Caco-2 (cell line): ENCODE results near the gene GABBR1. TPM values are rescaled to one million over a fixed set of nuclear protein-coding genes. Genes with fewer than 3 reads are reported as not detected.

Experiments used
- BruUV-seq: library from RNA; stranded (reverse); fragments of 400-500 nt; replicated peaks from 2 replicates; lab custom pipeline; 2021; lab: Mats Ljungman, UMichigan
- CTCF ChIA-PET: fragments of 300-600 bp; sonication (Branson Sonifier 250); formaldehyde crosslinking; loops from one replicate; lab custom pipeline; 2022; ENCODE audit warnings: antibody characterized with exemption; lab: Charles Lee
- POLR2A ChIA-PET: fragments of 300-600 bp; sonication (Branson Sonifier 250); formaldehyde crosslinking; loops from one replicate; lab custom pipeline; 2022; ENCODE audit warnings: antibody characterized with exemption; lab: Charles Lee
- DNase-seq, 2 experiments: peaks; one replicate each; pipeline versions ENCODE4 v3.0.0 to v3.0.0-alpha.2; 2020 to 2022
- H3K27me3 ChIP-seq: replicated peaks from 2 replicates; pipeline ENCODE4 v1.6.0; 2011; ENCODE audit warnings: low read length; ENCODE audit not compliant: control insufficient read depth, insufficient read depth
- H3K36me3 ChIP-seq: 2 replicates; pipeline ENCODE4 v1.5.1; 2011; ENCODE audit warnings: low read length; ENCODE audit not compliant: control insufficient read depth, insufficient read depth
- H3K4me1 ChIP-seq: fragments of 250-450 bp; sonication (Bioruptor Pico); 2 replicates; pipeline ENCODE4 v1.5.1; 2020; ENCODE audit warnings: mild to moderate bottlenecking
- H3K4me3 ChIP-seq: 2 replicates; pipeline ENCODE4 v1.5.1; 2011; ENCODE audit warnings: low read depth, mild to moderate bottlenecking, control low read depth, low read length
- H3K9me3 ChIP-seq: fragments of 250-450 bp; sonication (Bioruptor Pico); 2 replicates; pipeline ENCODE4 v1.5.1; 2020; ENCODE audit warnings: mild to moderate bottlenecking, moderate library complexity
- H3K27ac Mint-ChIP-seq: one replicate; pipeline ENCODE4 v1.8.0; 2022; ENCODE audit warnings: mixed read lengths; ENCODE audit not compliant: unreplicated experiment
- H3K27me3 Mint-ChIP-seq: one replicate; pipeline ENCODE4 v1.8.0; 2022; ENCODE audit warnings: mixed read lengths; ENCODE audit not compliant: insufficient read depth, unreplicated experiment
- H3K36me3 Mint-ChIP-seq: one replicate; pipeline ENCODE4 v1.8.0; 2022; ENCODE audit warnings: mild to moderate bottlenecking, mixed read lengths; ENCODE audit not compliant: insufficient read depth, unreplicated experiment
- H3K4me1 Mint-ChIP-seq: one replicate; pipeline ENCODE4 v1.8.0; 2022; ENCODE audit warnings: low read depth, mixed read lengths; ENCODE audit not compliant: unreplicated experiment
- H3K4me3 Mint-ChIP-seq: one replicate; pipeline ENCODE4 v1.8.0; 2022; ENCODE audit warnings: mild to moderate bottlenecking, moderate library complexity, mixed read lengths; ENCODE audit not compliant: unreplicated experiment
- H3K9me3 Mint-ChIP-seq: one replicate; pipeline ENCODE4 v1.8.0; 2022; ENCODE audit warnings: mixed read lengths; ENCODE audit not compliant: unreplicated experiment
- intact Hi-C: fragments of 100-400 bp; cut with micrococcal nuclease; formaldehyde crosslinking; loops from one replicate; pipeline ENCODE4 v1.10.0; 2022; ENCODE audit not compliant: unreplicated experiment
- total RNA-seq: library from RNA; stranded (reverse); gene quantifications from 2 replicates; pipeline ENCODE4 v1.2.3, GENCODE V29; 2022
- TF ChIP-seq, protein P1 (sequence below), 2 experiments: fragments of 200-600 bp in 1 of 2; IDR thresholded peaks; 1 replicate in 1 of 2; 2 replicates in 1 of 2; pipeline versions ENCODE4 v1.5.1 to v1.8.0; 2011 to 2022; ENCODE audit warnings: antibody characterized with exemption in 1 of 2, control low read depth in 1 of 2, inconsistent platforms in 1 of 2, low read depth in 1 of 2, low read length in 1 of 2, mild to moderate bottlenecking in 1 of 2, moderate library complexity in 1 of 2; ENCODE audit not compliant: insufficient read depth in 1 of 2, severe bottlenecking in 1 of 2, unreplicated experiment in 1 of 2

Gene GABBR1
- total RNA-seq, 1 experiment from 2014 or later, result 3.3 TPM

DNA sequence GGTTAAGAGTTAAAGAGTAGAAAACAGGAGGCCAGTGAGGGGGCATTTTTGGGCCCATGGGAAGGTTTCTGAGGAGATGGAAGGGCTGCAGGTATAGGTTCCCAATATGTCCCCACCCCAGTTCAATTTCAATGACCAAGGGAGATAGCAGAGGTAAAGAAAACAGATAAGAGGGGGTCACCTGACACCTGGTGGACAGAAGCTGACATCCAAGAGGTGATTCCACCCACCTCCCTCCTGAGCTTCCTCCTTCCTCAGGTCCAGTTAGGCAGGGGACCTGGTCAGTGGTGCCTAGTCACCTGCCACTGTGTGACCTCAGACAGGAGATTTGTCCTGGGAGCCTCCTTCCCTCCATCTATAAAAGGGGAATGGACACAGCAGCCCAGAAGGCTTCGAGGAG lies 115.7 kb downstream of the GABBR1 start:
- H3K4me1 Mint-ChIP-seq, result no peaks in the 10 kb centered on the region
- TF ChIP-seq, protein P1, sequence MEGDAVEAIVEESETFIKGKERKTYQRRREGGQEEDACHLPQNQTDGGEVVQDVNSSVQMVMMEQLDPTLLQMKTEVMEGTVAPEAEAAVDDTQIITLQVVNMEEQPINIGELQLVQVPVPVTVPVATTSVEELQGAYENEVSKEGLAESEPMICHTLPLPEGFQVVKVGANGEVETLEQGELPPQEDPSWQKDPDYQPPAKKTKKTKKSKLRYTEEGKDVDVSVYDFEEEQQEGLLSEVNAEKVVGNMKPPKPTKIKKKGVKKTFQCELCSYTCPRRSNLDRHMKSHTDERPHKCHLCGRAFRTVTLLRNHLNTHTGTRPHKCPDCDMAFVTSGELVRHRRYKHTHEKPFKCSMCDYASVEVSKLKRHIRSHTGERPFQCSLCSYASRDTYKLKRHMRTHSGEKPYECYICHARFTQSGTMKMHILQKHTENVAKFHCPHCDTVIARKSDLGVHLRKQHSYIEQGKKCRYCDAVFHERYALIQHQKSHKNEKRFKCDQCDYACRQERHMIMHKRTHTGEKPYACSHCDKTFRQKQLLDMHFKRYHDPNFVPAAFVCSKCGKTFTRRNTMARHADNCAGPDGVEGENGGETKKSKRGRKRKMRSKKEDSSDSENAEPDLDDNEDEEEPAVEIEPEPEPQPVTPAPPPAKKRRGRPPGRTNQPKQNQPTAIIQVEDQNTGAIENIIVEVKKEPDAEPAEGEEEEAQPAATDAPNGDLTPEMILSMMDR (IDR thresholded peaks at IDR 0.05; ENCODE audit: insufficient read depth in 1 of 2, low read depth in 1 of 2, low read length in 1 of 2, severe bottlenecking in 1 of 2, unreplicated experiment in 1 of 2), result no peak
- Histone ChIP-seq H3K36me3 (no peaks in the 10 kb centered on the region), H3K4me1 (no peaks in the 10 kb centered on the region), H3K9me3 (peaks cover 4% of the 10 kb centered on the region; the same call in 1 of the 2 replicates), H3K27me3 (no peaks in the 10 kb centered on the region), H3K4me3 (no peak overlapping the region)
- no peaks in the 10 kb centered on the region for H3K36me3 Mint-ChIP-seq
- H3K9me3 Mint-ChIP-seq, result peaks cover 22% of the 10 kb centered on the region
- ChIA-PET CTCF (no interaction called here), POLR2A (no interaction called here)
- BruUV-seq, result no TSS peak
- H3K27me3 Mint-ChIP-seq, result peaks cover 7% of the 10 kb centered on the region
- no peak overlapping the region for H3K4me3 Mint-ChIP-seq
- intact Hi-C loops, result no loop called here
- DNase-seq, result no peak
- no peak overlapping the region for H3K27ac Mint-ChIP-seq

DNA sequence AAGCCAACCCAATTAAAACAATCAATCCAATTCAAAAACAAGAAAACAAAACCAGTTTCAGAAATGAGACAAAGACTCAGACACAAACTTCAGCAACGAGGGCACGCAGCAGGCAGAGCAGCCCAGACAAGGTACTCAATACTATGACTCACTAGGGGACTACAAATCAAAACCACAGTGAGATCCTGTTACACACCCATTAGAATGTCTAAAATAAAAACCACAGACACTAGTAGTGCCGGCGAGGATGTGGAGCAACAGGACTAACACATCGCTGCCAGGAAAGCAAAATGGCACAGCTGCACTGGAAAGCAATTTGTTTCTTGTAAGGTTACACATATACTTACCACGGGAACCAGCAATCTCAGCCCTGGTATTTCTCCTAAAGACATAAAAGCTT lies 116.9 kb downstream of the GABBR1 start:
- H3K27ac Mint-ChIP-seq, result no peak overlapping the region
- ChIA-PET CTCF (no interaction called here), POLR2A (no interaction called here)
- no peak overlapping the region for H3K4me3 ChIP-seq
- no TSS peak for BruUV-seq
- peaks cover 7% of the 10 kb centered on the region for H3K27me3 Mint-ChIP-seq
- no peaks in the 10 kb centered on the region for H3K36me3 ChIP-seq
- intact Hi-C loops, result no loop called here
- no peaks in the 10 kb centered on the region for H3K4me1 Mint-ChIP-seq
- no peaks in the 10 kb centered on the region for H3K4me1 ChIP-seq
- no peak for DNase-seq
- H3K36me3 Mint-ChIP-seq, result no peaks in the 10 kb centered on the region
- H3K27me3 ChIP-seq, result no peaks in the 10 kb centered on the region
- TF ChIP-seq, protein P1 (IDR thresholded peaks at IDR 0.05; ENCODE audit: insufficient read depth in 1 of 2, low read depth in 1 of 2, low read length in 1 of 2, severe bottlenecking in 1 of 2, unreplicated experiment in 1 of 2), result no peak
- no peak overlapping the region for H3K4me3 Mint-ChIP-seq
- H3K9me3 ChIP-seq, result peaks cover 4% of the 10 kb centered on the region; the same call in 1 of the 2 replicates
- peaks cover 22% of the 10 kb centered on the region for H3K9me3 Mint-ChIP-seq

DNA sequence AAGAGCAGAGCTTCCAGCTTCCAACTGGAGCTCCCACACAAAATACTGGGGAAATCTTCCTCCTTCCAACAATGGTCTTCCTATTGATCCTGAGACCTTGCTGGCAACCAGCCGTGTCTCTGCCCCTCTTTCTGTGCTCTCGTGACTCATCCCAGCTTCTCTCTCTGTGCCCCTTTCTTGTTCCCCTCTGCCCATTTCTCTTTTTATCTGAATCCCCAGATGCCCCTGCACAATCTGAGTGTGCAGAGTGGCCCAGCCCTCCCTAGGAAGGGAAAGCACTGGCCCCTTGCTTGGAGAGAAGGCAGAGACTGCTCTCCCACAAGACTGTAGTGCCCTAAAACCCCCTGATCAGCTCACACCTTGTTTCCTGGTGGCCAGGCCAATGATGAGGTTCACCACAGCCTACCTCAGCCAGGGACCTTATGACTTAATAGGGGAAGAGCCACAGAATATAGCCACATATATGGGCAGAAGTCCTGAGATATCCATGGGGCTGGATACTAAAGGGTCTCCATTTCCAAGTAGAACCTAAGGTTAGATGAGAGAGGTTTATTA lies 122.2 kb downstream of the GABBR1 start:
- Histone ChIP-seq H3K27me3 (no peaks in the 10 kb centered on the region), H3K36me3 (no peaks in the 10 kb centered on the region), H3K4me3 (no peak overlapping the region), H3K4me1 (no peaks in the 10 kb centered on the region), H3K9me3 (peaks cover 4% of the 10 kb centered on the region; the same call in 1 of the 2 replicates)
- H3K4me1 Mint-ChIP-seq, result no peaks in the 10 kb centered on the region
- BruUV-seq, result no TSS peak
- CTCF ChIA-PET, result no interaction called here
- DNase-seq, result no peak
- peaks cover 22% of the 10 kb centered on the region for H3K9me3 Mint-ChIP-seq
- H3K36me3 Mint-ChIP-seq, result no peaks in the 10 kb centered on the region
- POLR2A ChIA-PET, result no interaction called here
- TF ChIP-seq, protein P1 (IDR thresholded peaks at IDR 0.05; ENCODE audit: insufficient read depth in 1 of 2, low read depth in 1 of 2, low read length in 1 of 2, severe bottlenecking in 1 of 2, unreplicated experiment in 1 of 2), result no peak
- H3K4me3 Mint-ChIP-seq, result no peak overlapping the region
- H3K27me3 Mint-ChIP-seq, result peaks cover 17% of the 10 kb centered on the region
- H3K27ac Mint-ChIP-seq, result no peak overlapping the region
- intact Hi-C loops, result no loop called here
